Right cardiac atrium (tissue), 5 donors: ENCODE data around the gene RSPH4A. TPM values are rescaled to one million over a fixed set of nuclear protein-coding genes. Genes with fewer than 3 reads are reported as not detected.
"Not testable (repeated sequence)": the region's sequence is repeated elsewhere in the genome, so short reads cannot be mapped to it uniquely, and the experiment has no call there.

Experiments
- ATAC-seq, 2 donors: fragments of 200-7000 bp; cut with Tn5 transposase; one replicate each; pipeline versions ENCODE4 v1.8.0 to v1.9.1; 2020; ENCODE audit warnings: moderate library complexity in 2 of 2, mild to moderate bottlenecking in 1 of 2
- DNase-seq, 3 donors: peaks; one replicate each; pipeline ENCODE4 v3.0.0-alpha.2; 2020
- H3K27ac ChIP-seq: one replicate; pipeline ENCODE4 v1.5.1; 2013; ENCODE audit warnings: mild to moderate bottlenecking, low read length, control low read depth, moderate library complexity
- H3K27me3 ChIP-seq: one replicate; pipeline ENCODE4 v1.6.1; 2013; ENCODE audit not compliant: control insufficient read depth, insufficient read depth
- H3K4me1 ChIP-seq: one replicate; pipeline ENCODE4 v1.6.1; 2013; ENCODE audit warnings: low read length; ENCODE audit not compliant: control insufficient read depth, insufficient read depth
- H3K4me3 ChIP-seq: one replicate; pipeline ENCODE4 v1.5.1; 2013; ENCODE audit warnings: low read length, control low read depth
- H3K9me3 ChIP-seq: one replicate; pipeline ENCODE4 v1.6.1; 2013; ENCODE audit warnings: low read length; ENCODE audit not compliant: control insufficient read depth
- WGBS: extraction: QIAGEN DNeasy Blood & Tissue Kit; methylation state at CpG from one replicate; pipeline ENCODE4 v1.1.7; 2013; 5-methylcytosine and 5-hydroxymethylcytosine counted together
- intact Hi-C, 4 donors: fragments of 100-400 bp; cut with DNase I; formaldehyde crosslinking; loops; one replicate each; pipeline versions ENCODE4 v1.11.0 to v1.14.0; 2022 to 2023
- polyA plus RNA-seq: library from polyadenylated mRNA; stranded (reverse); fragments of 200-250 nt; gene quantifications from one replicate; pipeline ENCODE4 v1.2.3, GENCODE V29; 2013
- total RNA-seq, 4 donors: library from RNA; stranded (reverse); fragmentation: NEBNext Ultra II Directional; extraction: Animal tissue kit (Norgen Biotek cat#: 25700); gene quantifications; one replicate each; pipeline ENCODE4 v1.2.1, GENCODE V29; 2021
- donor health status: healthy with polysubstance abuse.
- donor health status: DM: no; HTN: yes; CAD: no.
- donor health status: DM: no; HTN: no; CAD: no.
- donor health status: DM: no; HTN: yes; CAD: no; lungs with severe emphysema.
- donor health status: DM: yes; HTN: yes; CAD: no.

Gene RSPH4A
- total and polyA plus RNA-seq, 5 donors = 0.15 to 0.72 (median 0.20) TPM

GRCh38 chr6:116629563-116629981 lies 13.3 kb downstream of the RSPH4A start:
- Histone ChIP-seq H3K27me3 (no peaks in the 10 kb centered on the region), H3K4me3 (no peak overlapping the region), H3K27ac (no peak overlapping the region), H3K9me3 (no peaks in the 10 kb centered on the region), H3K4me1 (peaks cover 3% of the 10 kb centered on the region)
- ATAC-seq = no peak
- intact Hi-C loops = no loop called here
- 46% methylated on average over 5 of the region's 5 CpGs for WGBS
- no peak for DNase-seq

GRCh38 chr6:116631379-116631990 lies 15.2 kb downstream of the RSPH4A start:
- WGBS = 54% methylated on average over 5 of the region's 5 CpGs
- H3K27me3 ChIP-seq = no peaks in the 10 kb centered on the region
- DNase-seq = no peak
- ATAC-seq = peak; percentile 38 to 48
- H3K4me3 ChIP-seq = no peak overlapping the region
- H3K4me1 ChIP-seq = peaks cover 3% of the 10 kb centered on the region
- no peak overlapping the region for H3K27ac ChIP-seq
- intact Hi-C loops = no loop called here
- H3K9me3 ChIP-seq = no peaks in the 10 kb centered on the region

- Histone ChIP-seq H3K9me3 (no peaks in the 10 kb centered on the region), H3K4me3 (no peak overlapping the region), H3K27me3 (no peaks in the 10 kb centered on the region), H3K27ac (no peak overlapping the region), H3K4me1 (peaks cover 3% of the 10 kb centered on the region)
- ATAC-seq = no peak
- WGBS = 93% methylated on average over 2 of the region's 2 CpGs
- intact Hi-C loops = no loop called here
- no peak for DNase-seq
Observed at GRCh38 chr6:116633685-116634084, 17.4 kb downstream of the RSPH4A start.

GRCh38 chr6:116648156-116648555 lies 31.9 kb downstream of the RSPH4A start:
- DNase-seq (no peak), ATAC-seq (peak in 1 of 2 donors; percentile 59)
- no peak overlapping the region for H3K4me3 ChIP-seq
- no peaks in the 10 kb centered on the region for H3K9me3 ChIP-seq
- no peaks in the 10 kb centered on the region for H3K4me1 ChIP-seq
- 29% methylated on average over 5 of the region's 5 CpGs for WGBS
- no peaks in the 10 kb centered on the region for H3K27me3 ChIP-seq
- no peak overlapping the region for H3K27ac ChIP-seq
- intact Hi-C loops = no loop called here

- no peaks in the 10 kb centered on the region for H3K9me3 ChIP-seq
- DNase-seq (no peak), ATAC-seq (no peak)
- H3K4me1 ChIP-seq = no peaks in the 10 kb centered on the region
- intact Hi-C loops = no loop called here
- H3K27ac ChIP-seq = no peak overlapping the region
- no peaks in the 10 kb centered on the region for H3K27me3 ChIP-seq
- WGBS = 89% methylated on average over 3 of the region's 3 CpGs
- H3K4me3 ChIP-seq = no peak overlapping the region
Observed at GRCh38 chr6:116649129-116649528, 32.9 kb downstream of the RSPH4A start.

GRCh38 chr6:116651916-116652315 lies 35.6 kb downstream of the RSPH4A start:
- ATAC-seq (no peak), DNase-seq (no peak)
- Histone ChIP-seq H3K9me3 (no peaks in the 10 kb centered on the region), H3K27ac (no peak overlapping the region), H3K4me3 (no peak overlapping the region), H3K4me1 (no peaks in the 10 kb centered on the region), H3K27me3 (no peaks in the 10 kb centered on the region)
- intact Hi-C loops = no loop called here
- 87% methylated on average over 4 of the region's 4 CpGs for WGBS

GRCh38 chr6:116661594-116661993 lies 45.3 kb downstream of the RSPH4A start:
- Histone ChIP-seq H3K27me3 (no peaks in the 10 kb centered on the region), H3K27ac (no peak overlapping the region), H3K9me3 (no peaks in the 10 kb centered on the region), H3K4me3 (no peak overlapping the region), H3K4me1 (peaks cover 3% of the 10 kb centered on the region)
- ATAC-seq = no peak
- intact Hi-C loops = no loop called here
- no peak for DNase-seq

GRCh38 chr6:116662202-116662601 lies 45.9 kb downstream of the RSPH4A start:
- Histone ChIP-seq H3K4me3 (no peak overlapping the region), H3K27me3 (no peaks in the 10 kb centered on the region), H3K9me3 (no peaks in the 10 kb centered on the region), H3K27ac (no peak overlapping the region), H3K4me1 (peaks cover 3% of the 10 kb centered on the region)
- whole genome bisulfite sequencing = 98% methylated on average over 1 of the region's 1 CpG
- intact Hi-C loops = no loop called here
- ATAC-seq (no peak), DNase-seq (no peak)

- Histone ChIP-seq H3K27ac (no peak overlapping the region), H3K9me3 (no peaks in the 10 kb centered on the region), H3K27me3 (no peaks in the 10 kb centered on the region), H3K4me1 (peaks cover 3% of the 10 kb centered on the region), H3K4me3 (no peak overlapping the region)
- 94% methylated on average over 3 of the region's 3 CpGs for WGBS
- ATAC-seq (no peak), DNase-seq (no peak)
- intact Hi-C loops = no loop called here
Observed at GRCh38 chr6:116663308-116663707, 47.0 kb downstream of the RSPH4A start.

GRCh38 chr6:116664169-116664568 lies 47.9 kb downstream of the RSPH4A start:
- intact Hi-C loops = not testable (repeated sequence)

GRCh38 chr6:116665464-116665863 lies 49.2 kb downstream of the RSPH4A start:
- ATAC-seq (no peak), DNase-seq (no peak)
- whole genome bisulfite sequencing = 78% methylated on average over 7 of the region's 7 CpGs
- Histone ChIP-seq H3K9me3 (no peaks in the 10 kb centered on the region), H3K4me1 (peaks cover 4% of the 10 kb centered on the region), H3K4me3 (no peak overlapping the region), H3K27me3 (no peaks in the 10 kb centered on the region), H3K27ac (no peak overlapping the region)
- intact Hi-C loops = no loop called here

More at GRCh38 chr6:116664169-116664568, 47.9 kb downstream of the RSPH4A start:
- not testable (repeated sequence) for H3K9me3 ChIP-seq, H3K4me3 ChIP-seq, H3K4me1 ChIP-seq, H3K27ac ChIP-seq, ATAC-seq, DNase-seq, H3K27me3 ChIP-seq
- WGBS = 99% methylated on average over 2 of the region's 2 CpGs

GRCh38 chr6:116666869-116667268 lies 50.6 kb downstream of the RSPH4A start:
- Histone ChIP-seq H3K9me3 (no peaks in the 10 kb centered on the region), H3K27ac (no peak overlapping the region), H3K4me3 (no peak overlapping the region), H3K4me1 (peaks cover 4% of the 10 kb centered on the region), H3K27me3 (no peaks in the 10 kb centered on the region)
- 75% methylated on average over 1 of the region's 1 CpG for WGBS
- no peak for DNase-seq
- intact Hi-C loops = no loop called here
- ATAC-seq = no peak
